ENCODE measurements around the gene LIAS. TPM values are rescaled to one million over a fixed set of nuclear protein-coding genes. Genes with fewer than 3 reads are reported as not detected.
"Not testable (repeated sequence)": the region's sequence is repeated elsewhere in the genome, so short reads cannot be mapped to it uniquely, and the experiment has no call there.

The LIAS gene
- total RNA-seq, 2 experiments from 2014 or later: 13.0 to 14.0 TPM

- POLR2A ChIA-PET: no interaction called here
- Mint-ChIP-seq H3K27me3 (no peaks in the 10 kb centered on the region), H3K36me3 (ENCODE audit: low read depth) (no peaks in the 10 kb centered on the region), H3K4me1 (no peaks in the 10 kb centered on the region), H3K9me3 (no peaks in the 10 kb centered on the region), H3K27ac (no peak overlapping the region), H3K4me3 (no peak overlapping the region)
- CTCF ChIA-PET: no interaction called here
- DNase-seq: no peak
These were observed 27.5 kb downstream of the LIAS start for GRCh38 chr4:39486221-39486804.

- ChIA-PET CTCF (no interaction called here), POLR2A (no interaction called here)
- no peaks in the 10 kb centered on the region for H3K9me3 Mint-ChIP-seq
- no peak overlapping the region for H3K27ac Mint-ChIP-seq
- DNase-seq: no peak
- H3K27me3 Mint-ChIP-seq: no peaks in the 10 kb centered on the region
- H3K36me3 Mint-ChIP-seq (ENCODE audit: low read depth): no peaks in the 10 kb centered on the region
- H3K4me3 Mint-ChIP-seq: no peak overlapping the region
- no peaks in the 10 kb centered on the region for H3K4me1 Mint-ChIP-seq
These were observed 31.5 kb downstream of the LIAS start for GRCh38 chr4:39490322-39490721.

- Mint-ChIP-seq H3K4me3 (no peak overlapping the region), H3K36me3 (ENCODE audit: low read depth) (peaks cover 7% of the 10 kb centered on the region), H3K9me3 (no peaks in the 10 kb centered on the region), H3K27me3 (no peaks in the 10 kb centered on the region), H3K27ac (no peak overlapping the region), H3K4me1 (no peaks in the 10 kb centered on the region)
- CTCF ChIA-PET: no interaction called here
- no peak for DNase-seq
- POLR2A ChIA-PET: no interaction called here
These were observed 35.5 kb downstream of the LIAS start for GRCh38 chr4:39494354-39494753.

GRCh38 chr4:39495446-39496213 lies 36.8 kb downstream of the LIAS start:
- Mint-ChIP-seq H3K27ac (no peak overlapping the region), H3K36me3 (ENCODE audit: low read depth) (peaks cover 11% of the 10 kb centered on the region), H3K4me1 (no peaks in the 10 kb centered on the region), H3K4me3 (no peak overlapping the region), H3K27me3 (no peaks in the 10 kb centered on the region), H3K9me3 (no peaks in the 10 kb centered on the region)
- CTCF ChIA-PET: no interaction called here
- DNase-seq: no peak
- POLR2A ChIA-PET: no interaction called here

- ChIA-PET POLR2A (no interaction called here), CTCF (no interaction called here)
- Mint-ChIP-seq H3K27ac (no peak overlapping the region), H3K4me1 (no peaks in the 10 kb centered on the region), H3K9me3 (no peaks in the 10 kb centered on the region), H3K27me3 (no peaks in the 10 kb centered on the region), H3K36me3 (ENCODE audit: low read depth) (peaks cover 14% of the 10 kb centered on the region), H3K4me3 (no peak overlapping the region)
- DNase-seq: no peak
These were observed 39.3 kb downstream of the LIAS start for GRCh38 chr4:39497909-39498726.

GRCh38 chr4:39498727-39499020 lies 39.8 kb downstream of the LIAS start:
- no peaks in the 10 kb centered on the region for H3K27me3 Mint-ChIP-seq
- H3K4me1 Mint-ChIP-seq: no peaks in the 10 kb centered on the region
- no peak for DNase-seq
- no peaks in the 10 kb centered on the region for H3K9me3 Mint-ChIP-seq
- no peak overlapping the region for H3K27ac Mint-ChIP-seq
- POLR2A ChIA-PET: no interaction called here
- CTCF ChIA-PET: no interaction called here
- no peak overlapping the region for H3K4me3 Mint-ChIP-seq
- H3K36me3 Mint-ChIP-seq (ENCODE audit: low read depth): peaks cover 19% of the 10 kb centered on the region

- POLR2A ChIA-PET: interaction anchor here (0.5 to 0.6 kb wide), 2 partner anchors 36 to 133 kb away, joined by 3 read pairs; no protein-coding TSS in a partner anchor
- H3K36me3 Mint-ChIP-seq (ENCODE audit: low read depth): peaks cover 30% of the 10 kb centered on the region
- H3K4me3 Mint-ChIP-seq: no peak overlapping the region
- H3K27ac Mint-ChIP-seq: no peak overlapping the region
- no peaks in the 10 kb centered on the region for H3K4me1 Mint-ChIP-seq
- DNase-seq: no peak
- CTCF ChIA-PET: no interaction called here
- H3K27me3 Mint-ChIP-seq: no peaks in the 10 kb centered on the region
- H3K9me3 Mint-ChIP-seq: no peaks in the 10 kb centered on the region
These were observed 43.3 kb downstream of the LIAS start for GRCh38 chr4:39502019-39502663.

- H3K4me3 Mint-ChIP-seq, DNase-seq, CTCF ChIA-PET, H3K27me3 Mint-ChIP-seq, H3K27ac Mint-ChIP-seq, H3K4me1 Mint-ChIP-seq, H3K9me3 Mint-ChIP-seq: not testable (repeated sequence)
- peaks cover 30% of the 10 kb centered on the region for H3K36me3 Mint-ChIP-seq (ENCODE audit: low read depth)
- POLR2A ChIA-PET: interaction anchor here (0.5 to 0.6 kb wide), 2 partner anchors 37 to 132 kb away, joined by 3 read pairs; no protein-coding TSS in a partner anchor
These were observed 43.8 kb downstream of the LIAS start for GRCh38 chr4:39502664-39503035.

GRCh38 chr4:39504538-39504937 lies 45.7 kb downstream of the LIAS start:
- no peak overlapping the region for H3K4me3 Mint-ChIP-seq
- H3K27me3 Mint-ChIP-seq: no peaks in the 10 kb centered on the region
- H3K4me1 Mint-ChIP-seq: no peaks in the 10 kb centered on the region
- peaks cover 29% of the 10 kb centered on the region for H3K36me3 Mint-ChIP-seq (ENCODE audit: low read depth)
- no peak for DNase-seq
- H3K9me3 Mint-ChIP-seq: no peaks in the 10 kb centered on the region
- ChIA-PET POLR2A (no interaction called here), CTCF (no interaction called here)
- no peak overlapping the region for H3K27ac Mint-ChIP-seq

- ChIA-PET POLR2A (no interaction called here), CTCF (no interaction called here)
- H3K27ac Mint-ChIP-seq: no peak overlapping the region
- no peak overlapping the region for H3K4me3 Mint-ChIP-seq
- H3K36me3 Mint-ChIP-seq (ENCODE audit: low read depth): peaks cover 30% of the 10 kb centered on the region
- H3K4me1 Mint-ChIP-seq: no peaks in the 10 kb centered on the region
- H3K27me3 Mint-ChIP-seq: no peaks in the 10 kb centered on the region
- no peaks in the 10 kb centered on the region for H3K9me3 Mint-ChIP-seq
- no peak for DNase-seq
These were observed 46.7 kb downstream of the LIAS start for GRCh38 chr4:39505581-39505980.

GRCh38 chr4:39510348-39510929 lies 51.6 kb downstream of the LIAS start:
- Mint-ChIP-seq H3K36me3 (ENCODE audit: low read depth) (peaks cover 15% of the 10 kb centered on the region), H3K9me3 (no peaks in the 10 kb centered on the region), H3K4me3 (no peak overlapping the region), H3K27me3 (no peaks in the 10 kb centered on the region), H3K27ac (no peak overlapping the region), H3K4me1 (no peaks in the 10 kb centered on the region)
- DNase-seq: no peak
- ChIA-PET POLR2A (interaction anchor here (1.2 kb wide), 1 partner anchor 17 kb away, joined by 4 read pairs; the partner anchor contains the start of gene UGDH), CTCF (interaction anchor here (0.6 kb wide), 1 partner anchor 80 kb away, joined by 4 read pairs; no protein-coding TSS in a partner anchor)

GRCh38 chr4:39514266-39514665 lies 55.4 kb downstream of the LIAS start:
- H3K4me3 Mint-ChIP-seq, H3K27me3 Mint-ChIP-seq, H3K27ac Mint-ChIP-seq, CTCF ChIA-PET, DNase-seq, H3K9me3 Mint-ChIP-seq, H3K4me1 Mint-ChIP-seq: not testable (repeated sequence)
- H3K36me3 Mint-ChIP-seq (ENCODE audit: low read depth): peaks cover 12% of the 10 kb centered on the region
- POLR2A ChIA-PET: interaction anchor here (1.4 kb wide), 1 partner anchor 13 kb away, joined by 3 read pairs; the partner anchor contains the start of gene UGDH

GRCh38 chr4:39514888-39515401 lies 56.1 kb downstream of the LIAS start:
- DNase-seq: no peak
- Mint-ChIP-seq H3K27me3 (no peaks in the 10 kb centered on the region), H3K9me3 (no peaks in the 10 kb centered on the region), H3K36me3 (ENCODE audit: low read depth) (peaks cover 8% of the 10 kb centered on the region), H3K27ac (no peak overlapping the region), H3K4me3 (no peak overlapping the region), H3K4me1 (no peaks in the 10 kb centered on the region)
- POLR2A ChIA-PET: interaction anchor here (1.4 kb wide), 1 partner anchor 12 kb away, joined by 3 read pairs; the partner anchor contains the start of gene UGDH
- CTCF ChIA-PET: no interaction called here
